ENCODE measurements around the gene DCAF5. TPM values are rescaled to one million over a fixed set of nuclear protein-coding genes. Genes with fewer than 3 reads are reported as not detected.

The DCAF5 gene
- total and polyA plus RNA-seq, 2 of the 8 experiments (the other 6 are each of a cell fraction or from before 2014, with no cell fraction given): 24.3 to 31.0 TPM

GRCh38 chr14:69044965-69045555 lies 107.9 kb downstream of the DCAF5 start (continued):
- TF ChIP-seq MAX (IDR thresholded peaks at IDR 0.05): no peak
